Ishikawa (cell line): ENCODE data around the gene MYEOV.

Experiments used
- CEBPB ChIP-seq: IDR thresholded peaks from 2 replicates; pipeline ENCODE4 v1.6.1; 2012
- CREB1 ChIP-seq: IDR thresholded peaks from 2 replicates; pipeline ENCODE4 v1.6.1; 2012; ENCODE audit warnings: low read depth
- EGR1 ChIP-seq: IDR thresholded peaks from 2 replicates; pipeline ENCODE4 v1.6.1; 2012
- EP300 ChIP-seq: IDR thresholded peaks from 2 replicates; pipeline ENCODE4 v1.6.1; 2012; ENCODE audit warnings: borderline replicate concordance
- FOXM1 ChIP-seq: IDR thresholded peaks from 2 replicates; pipeline ENCODE4 v1.6.1; 2012; ENCODE audit warnings: low read depth, borderline replicate concordance
- MAX ChIP-seq: IDR thresholded peaks from 2 replicates; pipeline ENCODE4 v1.6.1; 2012
- NFIC ChIP-seq: IDR thresholded peaks from 2 replicates; pipeline ENCODE4 v1.6.1; 2012
- RAD21 ChIP-seq: IDR thresholded peaks from 2 replicates; pipeline ENCODE4 v1.6.1; 2012; ENCODE audit warnings: low read depth
- REST ChIP-seq: IDR thresholded peaks from 2 replicates; pipeline ENCODE4 v1.6.1; 2012; ENCODE audit warnings: low read depth, mild to moderate bottlenecking
- TAF1 ChIP-seq: IDR thresholded peaks from 2 replicates; pipeline ENCODE4 v1.6.1; 2012; ENCODE audit warnings: low read depth, mild to moderate bottlenecking
- TCF12 ChIP-seq: IDR thresholded peaks from 2 replicates; pipeline ENCODE4 v1.6.1; 2012; ENCODE audit warnings: low read depth
- TEAD4 ChIP-seq: IDR thresholded peaks from 2 replicates; pipeline ENCODE4 v1.6.1; 2012
- USF1 ChIP-seq: IDR thresholded peaks from 2 replicates; pipeline ENCODE4 v1.6.1; 2012
- YY1 ChIP-seq: IDR thresholded peaks from 2 replicates; pipeline ENCODE4 v1.6.1; 2012; ENCODE audit warnings: low read depth
- ZBTB7A ChIP-seq: IDR thresholded peaks from 2 replicates; pipeline ENCODE4 v1.6.1; 2012; ENCODE audit warnings: low read depth

MYEOV gene

GRCh38 chr11:69304686-69305085, 10.7 kb downstream of the MYEOV start:
- TF ChIP-seq NFIC (no peak), USF1 (no peak), TCF12 (no peak), RAD21 (no peak), CEBPB (no peak), YY1 (no peak), MAX (no peak), EP300 (no peak), CREB1 (no peak), TAF1 (no peak), ZBTB7A (no peak), EGR1 (no peak), TEAD4 (no peak)

- 0 out of 2 replicates have a peak, but pooled peaks have one; percentile 31 for TF ChIP-seq EP300
- no peak for TF ChIP-seq RAD21
Observed at GRCh38 chr11:69305885-69306540, 12.1 kb downstream of the MYEOV start.

GRCh38 chr11:69306821-69307220, 12.9 kb downstream of the MYEOV start:
- TF ChIP-seq ZBTB7A = no peak
- no peak for TF ChIP-seq NFIC
- no peak for TF ChIP-seq TCF12
- TF ChIP-seq CEBPB = no peak
- no peak for TF ChIP-seq EP300
- no peak for TF ChIP-seq CREB1
- TF ChIP-seq RAD21 = no peak
- TF ChIP-seq YY1 = no peak
- no peak for TF ChIP-seq TAF1
- no peak for TF ChIP-seq USF1
- no peak for TF ChIP-seq REST
- no peak for TF ChIP-seq FOXM1

- no peak for TF ChIP-seq TEAD4
- TF ChIP-seq EGR1 = no peak
- TF ChIP-seq NFIC = no peak
- no peak for TF ChIP-seq TAF1
- no peak for TF ChIP-seq MAX
- TF ChIP-seq REST = no peak
- no peak for TF ChIP-seq USF1
- no peak for TF ChIP-seq ZBTB7A
- TF ChIP-seq CEBPB = no peak
- no peak for TF ChIP-seq YY1
- no peak for TF ChIP-seq EP300
- no peak for TF ChIP-seq RAD21
- no peak for TF ChIP-seq FOXM1
- TF ChIP-seq CREB1 = no peak
- no peak for TF ChIP-seq TCF12
Observed at GRCh38 chr11:69307421-69307820, 13.5 kb downstream of the MYEOV start.

GRCh38 chr11:69307871-69308431, 14.0 kb downstream of the MYEOV start:
- TF ChIP-seq EP300 = no peak
- TF ChIP-seq YY1 = no peak
- TF ChIP-seq ZBTB7A = no peak
- peak; percentile 48; the same call in 1 of the 2 replicates for TF ChIP-seq MAX
- no peak for TF ChIP-seq TAF1
- TF ChIP-seq USF1 = 0 out of 2 replicates have a peak, but pooled peaks have one; percentile 20
- no peak for TF ChIP-seq REST
- no peak for TF ChIP-seq TEAD4
- no peak for TF ChIP-seq RAD21
- TF ChIP-seq EGR1 = no peak
